ENCODE results near the gene VSTM4.

DNA sequence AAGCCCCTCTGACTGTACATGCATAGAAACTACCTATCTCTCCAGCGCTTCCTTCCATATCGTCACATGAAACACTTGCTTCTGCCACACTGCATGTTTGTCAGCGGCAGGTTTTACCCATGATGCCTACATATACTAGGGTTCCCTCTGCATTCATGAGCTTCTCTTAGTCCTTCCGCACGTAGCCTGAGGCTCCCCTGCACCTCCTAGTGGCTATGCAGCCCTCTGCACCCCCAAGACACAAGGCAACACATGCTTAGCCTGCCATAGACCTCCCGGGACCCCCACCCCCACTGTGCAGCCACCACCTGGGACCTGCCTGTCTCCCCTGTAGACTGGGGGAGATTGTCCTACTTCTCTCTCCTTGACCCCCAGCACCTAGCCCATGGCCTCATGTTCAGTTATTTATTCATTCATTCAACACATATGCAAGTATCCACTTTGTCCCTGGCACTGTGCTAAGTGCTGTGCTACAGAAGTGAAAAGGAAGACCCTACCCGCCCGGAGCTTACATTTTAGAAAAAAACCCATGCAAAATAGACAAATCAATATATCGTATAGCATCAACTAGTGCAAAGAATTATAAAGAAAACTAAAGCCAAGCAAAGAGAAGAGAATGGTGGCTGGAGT is 49.4 kb upstream of the VSTM4 start:
- TF ChIP-seq EZH2 (IDR thresholded peaks at IDR 0.05; ENCODE audit: insufficient read depth, poor library complexity, severe bottlenecking) (no peak), EZH2phosphoT487 (IDR thresholded peaks at IDR 0.05; ENCODE audit: insufficient read depth, low read depth) (no peak)
